HEK293T (cell line): ENCODE measurements around the gene PEX26.
"Not testable (repeated sequence)": the region's sequence is repeated elsewhere in the genome, so short reads cannot be mapped to it uniquely, and the experiment has no call there.

Experiments used
- CTCF ChIA-PET: fragments of 350-600 bp; formaldehyde crosslinking; extraction: SDS; loops from one replicate; lab custom pipeline; 2021; ENCODE audit warnings: antibody characterized with exemption, inconsistent platforms; lab: Yijun Ruan, JAX
- POLR2A ChIA-PET: fragments of 350-600 bp; formaldehyde crosslinking; extraction: SDS; loops from one replicate; lab custom pipeline; 2020; ENCODE audit warnings: antibody characterized with exemption, inconsistent platforms; lab: Yijun Ruan, JAX
- DNase-seq: peaks from one replicate; pipeline ENCODE4 v3.0.0; 2012; ENCODE audit warnings: mixed read lengths; ENCODE audit errors: extremely low spot score
- ARNT ChIP-seq: fragments of 450-650 bp; IDR thresholded peaks from 2 replicates; pipeline ENCODE4 v1.6.1; 2017; ENCODE audit warnings: mild to moderate bottlenecking
- BHLHE40 ChIP-seq: fragments of 450-650 bp; IDR thresholded peaks from 2 replicates; pipeline ENCODE4 v1.6.1; 2016; ENCODE audit warnings: mild to moderate bottlenecking, moderate library complexity, borderline replicate concordance
- CTBP1 ChIP-seq: fragments of 450-650 bp; IDR thresholded peaks from 2 replicates; pipeline ENCODE4 v1.6.1; 2016; ENCODE audit warnings: borderline replicate concordance
- ELF4 ChIP-seq: fragments of 450-650 bp; IDR thresholded peaks from 2 replicates; pipeline ENCODE4 v1.6.1; 2017; ENCODE audit warnings: antibody characterized with exemption
- FOXA1 ChIP-seq: fragments of 450-650 bp; IDR thresholded peaks from 2 replicates; pipeline ENCODE4 v1.6.1; 2016; ENCODE audit warnings: mild to moderate bottlenecking
- FOXK2 ChIP-seq: fragments of 450-650 bp; IDR thresholded peaks from 2 replicates; pipeline ENCODE4 v1.6.1; 2016; ENCODE audit warnings: mild to moderate bottlenecking
- FOXM1 ChIP-seq: fragments of 450-650 bp; IDR thresholded peaks from 2 replicates; pipeline ENCODE4 v1.6.1; 2017; ENCODE audit warnings: mild to moderate bottlenecking, borderline replicate concordance
- HDGF ChIP-seq: fragments of 450-650 bp; IDR thresholded peaks from 2 replicates; pipeline ENCODE4 v1.6.1; 2017; ENCODE audit warnings: antibody characterized with exemption, borderline replicate concordance
- L3MBTL2 ChIP-seq: fragments of 450-650 bp; conservative IDR thresholded peaks from 2 replicates; pipeline ENCODE4 v1.6.1; 2016; ENCODE audit warnings: mild to moderate bottlenecking
- LEF1 ChIP-seq: fragments of 450-650 bp; IDR thresholded peaks from 2 replicates; pipeline ENCODE4 v1.6.1; 2017; ENCODE audit warnings: mild to moderate bottlenecking, borderline replicate concordance
- NFRKB ChIP-seq: fragments of 450-650 bp; IDR thresholded peaks from 2 replicates; pipeline ENCODE4 v1.6.1; 2016; ENCODE audit warnings: mild to moderate bottlenecking, moderate library complexity
- SP1 ChIP-seq: fragments of 450-650 bp; IDR thresholded peaks from 2 replicates; pipeline ENCODE4 v1.6.1; 2017
- SUZ12 ChIP-seq: fragments of 450-650 bp; IDR thresholded peaks from 2 replicates; pipeline ENCODE4 v1.6.1; 2016; ENCODE audit warnings: mild to moderate bottlenecking
- TARDBP ChIP-seq: fragments of 450-650 bp; IDR thresholded peaks from 2 replicates; pipeline ENCODE4 v1.6.1; 2016
- ZNF384 ChIP-seq: fragments of 450-650 bp; IDR thresholded peaks from 2 replicates; pipeline ENCODE4 v1.6.1; 2016
- TF ChIP-seq, protein P1 (sequence below): fragments of 450-650 bp; IDR thresholded peaks from 2 replicates; pipeline ENCODE4 v1.6.1; 2016

PEX26 gene

DNA sequence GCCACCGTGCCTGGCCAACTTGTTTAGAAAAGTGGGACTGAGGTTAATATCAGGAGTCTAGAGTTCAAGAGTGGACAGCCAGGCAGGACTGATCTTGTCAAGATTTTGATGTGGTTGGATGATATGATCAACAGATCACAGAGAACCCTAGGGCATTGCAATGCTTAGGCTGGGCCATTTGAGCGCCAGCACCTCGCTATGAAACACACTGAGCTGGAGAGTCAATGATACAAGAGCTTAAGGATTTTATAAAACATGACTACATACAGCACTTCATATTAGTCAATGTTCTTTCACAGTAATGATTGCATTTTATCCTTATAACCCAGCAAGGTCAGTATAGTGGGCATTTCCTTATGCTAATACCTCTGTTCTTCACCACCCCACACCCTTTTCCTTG, 15.4 kb upstream of the PEX26 start:
- DNase-seq: no peak
- TF ChIP-seq L3MBTL2: no peak
- no peak for TF ChIP-seq BHLHE40
- no peak for TF ChIP-seq SUZ12
- no peak for TF ChIP-seq LEF1
- no peak for TF ChIP-seq SP1
- TF ChIP-seq ARNT: no peak
- TF ChIP-seq HDGF: no peak
- no peak for TF ChIP-seq CTBP1
- no peak for TF ChIP-seq NFRKB
- no peak for TF ChIP-seq ZNF384
- TF ChIP-seq FOXM1: no peak
- no peak for TF ChIP-seq FOXA1
- no peak for TF ChIP-seq TARDBP
- no peak for TF ChIP-seq ELF4
- CTCF ChIA-PET: interaction anchor here (0.5 to 1.6 kb wide), 3 partner anchors 13 to 232 kb away, joined by 3 to 8 read pairs (median 4); no protein-coding TSS in a partner anchor
- POLR2A ChIA-PET: no interaction called here

DNA sequence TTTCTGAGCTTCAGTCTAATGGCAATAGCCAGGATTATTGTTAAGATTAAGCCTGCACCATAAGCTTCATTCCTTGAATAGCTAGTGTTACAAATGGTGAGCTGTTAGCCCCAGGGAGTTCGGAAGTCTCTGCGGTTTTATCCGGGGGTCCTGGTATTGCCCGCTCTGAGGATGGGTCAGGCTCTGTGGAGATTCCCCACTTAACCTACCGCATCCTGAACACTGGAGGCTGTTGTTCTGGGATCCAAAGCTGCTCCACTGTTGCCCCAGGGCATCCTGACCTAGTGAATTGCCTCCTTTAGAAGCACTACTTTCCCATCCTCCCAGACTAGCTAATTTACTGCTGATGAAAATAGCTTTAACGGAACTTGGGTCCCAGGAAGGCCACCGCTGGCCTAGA, 14.5 kb upstream of the PEX26 start:
- no peak for DNase-seq
- ChIA-PET POLR2A (no interaction called here), CTCF (interaction anchor here (0.6 to 1.6 kb wide), 3 partner anchors 13 to 233 kb away, joined by 3 to 8 read pairs (median 4); no protein-coding TSS in a partner anchor)
- TF ChIP-seq CTBP1 (no peak), ELF4 (no peak), SP1 (no peak), FOXA1 (no peak), ARNT (no peak), HDGF (no peak), SUZ12 (no peak), FOXK2 (no peak), NFRKB (no peak), FOXM1 (no peak), L3MBTL2 (no peak), BHLHE40 (no peak), LEF1 (no peak), ZNF384 (no peak), TARDBP (no peak)
- TF ChIP-seq, protein P1, sequence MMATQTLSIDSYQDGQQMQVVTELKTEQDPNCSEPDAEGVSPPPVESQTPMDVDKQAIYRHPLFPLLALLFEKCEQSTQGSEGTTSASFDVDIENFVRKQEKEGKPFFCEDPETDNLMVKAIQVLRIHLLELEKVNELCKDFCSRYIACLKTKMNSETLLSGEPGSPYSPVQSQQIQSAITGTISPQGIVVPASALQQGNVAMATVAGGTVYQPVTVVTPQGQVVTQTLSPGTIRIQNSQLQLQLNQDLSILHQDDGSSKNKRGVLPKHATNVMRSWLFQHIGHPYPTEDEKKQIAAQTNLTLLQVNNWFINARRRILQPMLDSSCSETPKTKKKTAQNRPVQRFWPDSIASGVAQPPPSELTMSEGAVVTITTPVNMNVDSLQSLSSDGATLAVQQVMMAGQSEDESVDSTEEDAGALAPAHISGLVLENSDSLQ: no peak

DNA sequence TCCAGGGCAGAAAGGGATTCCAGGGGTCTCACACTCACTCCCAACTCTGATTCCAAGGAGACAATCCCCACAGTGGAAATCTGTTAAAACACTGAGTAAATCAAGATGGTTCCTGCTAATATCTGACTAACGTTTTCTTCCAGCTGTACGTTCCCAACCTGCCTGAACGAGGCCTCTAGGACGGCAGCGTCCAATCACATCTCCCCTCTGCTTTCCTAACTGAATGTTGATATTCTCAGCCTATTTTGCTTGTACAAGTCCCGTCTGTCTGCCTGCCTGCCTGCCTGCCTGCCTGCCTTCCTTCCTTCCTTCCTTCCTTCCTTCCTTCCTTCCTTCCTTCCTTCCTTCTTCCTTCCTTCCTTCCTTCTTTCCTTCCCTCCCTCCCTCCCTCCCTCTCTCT, 14.1 kb upstream of the PEX26 start:
- POLR2A ChIA-PET, DNase-seq: not testable (repeated sequence)
- CTCF ChIA-PET: interaction anchor here (0.6 to 1.6 kb wide), 3 partner anchors 12 to 233 kb away, joined by 3 to 8 read pairs (median 4); no protein-coding TSS in a partner anchor

DNA sequence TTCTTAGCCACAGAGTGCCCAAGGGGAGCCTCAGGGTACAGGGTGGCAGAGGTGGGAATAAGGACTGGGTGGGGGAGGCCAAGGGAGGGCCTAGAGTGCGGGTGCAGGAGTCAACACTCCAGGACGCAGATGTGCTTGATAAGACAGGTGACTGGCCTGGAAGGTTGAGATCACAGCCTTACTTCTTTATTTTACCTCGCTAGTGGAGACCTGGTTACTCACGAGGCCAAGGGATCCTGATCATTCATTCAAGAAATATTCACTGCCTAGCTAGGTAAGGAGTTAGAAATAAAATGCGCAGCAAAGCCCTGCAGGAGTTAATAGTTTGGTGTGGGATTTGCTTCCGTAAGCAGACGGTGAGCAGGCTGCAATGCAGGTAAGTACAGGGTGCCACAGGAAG, 13.2 kb upstream of the PEX26 start:
- TF ChIP-seq FOXM1: no peak
- no peak for TF ChIP-seq SP1
- TF ChIP-seq L3MBTL2: no peak
- no peak for TF ChIP-seq ARNT
- no peak for TF ChIP-seq FOXK2
- no peak for TF ChIP-seq NFRKB
- TF ChIP-seq SUZ12: no peak
- no peak for TF ChIP-seq CTBP1
- TF ChIP-seq ZNF384: no peak
- TF ChIP-seq HDGF: no peak
- no peak for TF ChIP-seq TARDBP
- TF ChIP-seq, protein P1: no peak
- TF ChIP-seq LEF1: no peak
- no peak for TF ChIP-seq FOXA1
- CTCF ChIA-PET: interaction anchor here (0.8 to 1.9 kb wide), 3 partner anchors 9 to 234 kb away, joined by 3 to 18 read pairs (median 4); no protein-coding TSS in a partner anchor
- POLR2A ChIA-PET: interaction anchor here (0.8 kb wide), 1 partner anchor 13 kb away, joined by 3 read pairs; the partner anchor contains the start of gene PEX26
- DNase-seq: no peak

DNA sequence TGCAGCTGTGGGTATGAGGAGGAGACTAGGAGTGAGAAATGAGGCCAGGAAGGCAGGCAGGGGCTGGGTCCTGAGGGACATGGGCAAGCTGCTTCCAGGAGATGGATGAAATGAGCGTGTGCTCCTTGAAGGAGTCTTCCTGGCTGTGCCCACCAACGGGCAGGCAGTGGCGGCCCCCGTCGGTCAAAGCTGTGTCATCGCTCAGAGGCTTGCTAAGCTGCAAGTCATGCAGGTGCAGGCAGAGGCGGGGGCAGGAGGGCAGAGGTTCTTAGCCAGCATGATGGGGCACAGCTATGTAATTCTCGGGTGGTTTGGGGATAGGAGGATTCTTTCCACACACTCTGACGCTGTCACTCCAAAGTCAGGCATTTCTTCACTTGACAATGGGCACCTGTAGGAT, 12.5 kb upstream of the PEX26 start:
- TF ChIP-seq, protein P1: no peak
- TF ChIP-seq ZNF384 (no peak), FOXK2 (no peak), SP1 (no peak), BHLHE40 (no peak), CTBP1 (no peak), LEF1 (no peak), ELF4 (no peak), L3MBTL2 (no peak), FOXA1 (no peak), TARDBP (no peak), HDGF (no peak), FOXM1 (no peak), NFRKB (no peak)
- ChIA-PET POLR2A (interaction anchor here (0.8 to 1.4 kb wide), 2 partner anchors 11 to 12 kb away, joined by 3 to 4 read pairs; partner anchors contain the start of gene PEX26), CTCF (interaction anchor here (0.8 to 1.9 kb wide), 3 partner anchors 8 to 235 kb away, joined by 3 to 18 read pairs (median 4); no protein-coding TSS in a partner anchor)
- DNase-seq: no peak

DNA sequence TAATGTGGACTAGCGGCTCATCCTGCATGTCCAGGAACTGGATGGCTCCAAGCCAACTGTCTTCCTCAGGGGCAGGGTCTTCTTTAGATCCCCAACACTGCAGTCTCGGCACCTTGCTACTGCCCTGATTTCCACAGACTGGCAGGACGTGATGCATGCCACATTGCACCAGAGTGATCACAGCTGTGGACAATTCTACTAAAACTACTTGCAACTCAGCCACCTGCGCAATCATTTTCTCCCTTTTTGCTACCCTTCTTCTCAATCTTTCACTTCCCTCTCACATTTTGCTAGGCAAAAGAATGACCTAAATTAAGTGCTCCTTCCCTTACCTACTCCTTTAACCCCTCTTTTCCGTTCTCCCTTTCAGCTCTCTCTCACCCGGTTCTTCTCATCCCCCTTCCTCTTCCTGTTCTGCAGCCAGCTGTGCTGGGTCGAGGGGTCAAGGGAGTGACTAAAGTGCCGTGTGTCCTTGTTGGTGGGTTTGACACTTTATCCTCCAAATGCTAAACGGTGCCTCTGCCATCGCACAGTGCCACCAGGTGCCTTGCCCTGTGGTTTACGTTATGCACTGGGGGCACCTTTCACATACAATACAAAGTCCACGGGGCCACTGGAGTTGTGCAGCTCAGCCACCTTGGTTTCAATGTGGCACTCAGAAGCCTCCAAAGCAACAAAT, 11.5 kb upstream of the PEX26 start:
- DNase-seq: no peak
- POLR2A ChIA-PET: interaction anchor here (1.4 kb wide), 1 partner anchor 10 kb away, joined by 4 read pairs; no protein-coding TSS in a partner anchor
- CTCF ChIA-PET: interaction anchor here (1.7 to 1.9 kb wide), 2 partner anchors 10 to 236 kb away, joined by 4 to 18 read pairs; no protein-coding TSS in a partner anchor
- TF ChIP-seq LEF1 (no peak), SP1 (no peak), TARDBP (no peak)
